ENCODE data around the gene ACP1. TPM values are rescaled to one million over a fixed set of nuclear protein-coding genes. Genes with fewer than 3 reads are reported as not detected.

ACP1 gene
- total and polyA plus RNA-seq, 2 experiments from 2014 or later, result 189 to 281 TPM

GRCh38 chr2:296354-296753, 31.6 kb downstream of the ACP1 start:
- Histone ChIP-seq H2AFZ (no peak overlapping the region), H3K36me3 (ENCODE audit: insufficient read depth) (no peaks in the 10 kb centered on the region), H3K79me2 (replicated peaks; ENCODE audit: insufficient read depth) (no peaks in the 10 kb centered on the region), H3K27ac (ENCODE audit: low read depth) (no peak overlapping the region), H3K4me3 (no peak overlapping the region), H3K9me2 (ENCODE audit: insufficient read depth) (no peaks in the 10 kb centered on the region), H3K4me2 (no peak overlapping the region), H4K20me1 (replicated peaks; ENCODE audit: insufficient read depth) (no peaks in the 10 kb centered on the region; the same call in 1 of the 2 replicates), H3K27me3 (ENCODE audit: insufficient read depth) (no peaks in the 10 kb centered on the region; the same call in 1 of the 2 replicates), H3F3A (replicated peaks; ENCODE audit: low read depth) (no peaks in the 10 kb centered on the region), H3K4me1 (ENCODE audit: insufficient read depth) (no peaks in the 10 kb centered on the region)
- Mint-ChIP-seq H3K27ac (no peak overlapping the region), H3K9me3 (peaks cover 11% of the 10 kb centered on the region; the same call in 2 of the 3 replicates), H3K4me1 (no peaks in the 10 kb centered on the region), H3K27me3 (ENCODE audit: insufficient read depth, low read depth, poor library complexity) (peaks cover 4% of the 10 kb centered on the region), H3K4me3 (no peak overlapping the region), H3K36me3 (ENCODE audit: low read depth) (peaks cover 3% of the 10 kb centered on the region; the same call in 2 of the 3 replicates)
- no peak for TF ChIP-seq JUNB (IDR thresholded peaks at IDR 0.05; ENCODE audit: unreplicated experiment)
- ATAC-seq (no peak), DNase-seq (ENCODE audit: low spot score) (no peak)

- H3K36me3 Mint-ChIP-seq (ENCODE audit: low read depth), result peaks cover 3% of the 10 kb centered on the region; the same call in 2 of the 3 replicates
- H3K4me3 Mint-ChIP-seq, result no peak overlapping the region
- peaks cover 16% of the 10 kb centered on the region for H3K4me1 Mint-ChIP-seq
- Histone ChIP-seq H3K36me3 (ENCODE audit: insufficient read depth) (no peaks in the 10 kb centered on the region), H2AFZ (no peak overlapping the region), H3K9me2 (ENCODE audit: insufficient read depth) (peaks cover 11% of the 10 kb centered on the region; the same call in 1 of the 2 replicates), H3K4me1 (ENCODE audit: insufficient read depth) (peaks cover 5% of the 10 kb centered on the region), H3F3A (replicated peaks; ENCODE audit: low read depth) (no peaks in the 10 kb centered on the region; the same call in 1 of the 2 replicates), H3K79me2 (replicated peaks; ENCODE audit: insufficient read depth) (no peaks in the 10 kb centered on the region), H3K4me2 (no peak overlapping the region), H4K20me1 (replicated peaks; ENCODE audit: insufficient read depth) (no peaks in the 10 kb centered on the region), H3K27ac (ENCODE audit: low read depth) (no peak overlapping the region), H3K27me3 (ENCODE audit: insufficient read depth) (no peaks in the 10 kb centered on the region), H3K4me3 (no peak overlapping the region)
- DNase-seq (ENCODE audit: low spot score) (no peak), ATAC-seq (no peak)
- peaks cover 2% of the 10 kb centered on the region for H3K27me3 Mint-ChIP-seq (ENCODE audit: insufficient read depth, low read depth, poor library complexity)
- H3K9me3 Mint-ChIP-seq, result peaks cover 6% of the 10 kb centered on the region; the same call in 2 of the 3 replicates
- H3K27ac Mint-ChIP-seq, result no peak overlapping the region
- no peak for TF ChIP-seq EZH2phosphoT487 (IDR thresholded peaks at IDR 0.05; ENCODE audit: unreplicated experiment)
- TF ChIP-seq NANOG (IDR thresholded peaks at IDR 0.05; ENCODE audit: borderline replicate concordance), result no peak
- no peak for TF ChIP-seq STAT1 (IDR thresholded peaks at IDR 0.05; ENCODE audit: unreplicated experiment)
- TF ChIP-seq REST (IDR thresholded peaks at IDR 0.05; ENCODE audit: unreplicated experiment), result no peak
- no peak for TF ChIP-seq JUNB (IDR thresholded peaks at IDR 0.05; ENCODE audit: unreplicated experiment)
- no peak for TF ChIP-seq ETS1 (IDR thresholded peaks at IDR 0.05)
- TF ChIP-seq ZNF331 (CRISPR knock-in tag; IDR thresholded peaks at IDR 0.05; ENCODE audit: low read depth), result no peak
- no peak for TF ChIP-seq CREB1 (CRISPR knock-in tag; IDR thresholded peaks at IDR 0.05; ENCODE audit: low read depth)
- no peak for TF ChIP-seq ZNF114 (CRISPR knock-in tag; IDR thresholded peaks at IDR 0.05)
- no peak for TF ChIP-seq ZNF462 (CRISPR knock-in tag; IDR thresholded peaks at IDR 0.05)
- no peak for TF ChIP-seq POLR2AphosphoS5 (IDR thresholded peaks at IDR 0.05; ENCODE audit: low read depth)
- TF ChIP-seq EZH2 (IDR thresholded peaks at IDR 0.05; ENCODE audit: low read depth, unreplicated experiment), result no peak
Measured at GRCh38 chr2:305366-305765, 40.6 kb downstream of the ACP1 start.

Data from GM23338 (cell line).